SK-N-SH (cell line): Measurements from ENCODE around the gene KLF13. TPM values are rescaled to one million over a fixed set of nuclear protein-coding genes. Genes with fewer than 3 reads are reported as not detected.

Experiments
- CTCF ChIA-PET: fragments of 300-600, 350-600 bp; formaldehyde crosslinking; extraction: SDS; loops from one replicate; lab custom pipeline; 2021; lab: Yijun Ruan, JAX
- POLR2A ChIA-PET: fragments of 350-600 bp; sonication (Branson Sonifier 250); formaldehyde crosslinking; extraction: SDS; loops from one replicate; lab custom pipeline; 2020; ENCODE audit warnings: antibody characterized with exemption, inconsistent platforms; lab: Yijun Ruan, JAX
- DNase-seq: peaks from one replicate; pipeline ENCODE4 v3.0.0; 2012
- H2AFZ ChIP-seq: fragments of 200-600 bp; sonication (generic); 2 replicates; pipeline ENCODE4 v1.8.1; 2016; ENCODE audit warnings: antibody characterized with exemption, mild to moderate bottlenecking, low read depth
- H3F3A ChIP-seq: fragments of 200-600 bp; sonication (generic); replicated peaks from 2 replicates; pipeline ENCODE3; 2016; ENCODE audit warnings: antibody characterized with exemption, mild to moderate bottlenecking; ENCODE audit not compliant: insufficient read depth
- H3K27ac ChIP-seq, 2 experiments: fragments of 200-500 bp in 1 of 2; fragments of 200-600 bp in 1 of 2; sonication (Bioruptor generic) in 1 of 2; sonication (generic), shearing (Covaris generic) in 1 of 2; 2 replicates each; pipeline versions ENCODE4 v1.5.1 to v1.6.1; 2014 to 2016; ENCODE audit warnings: low read depth in 2 of 2, inconsistent platforms in 1 of 2, low read length in 1 of 2, mild to moderate bottlenecking in 1 of 2, mixed read lengths in 1 of 2
- H3K27me3 ChIP-seq: fragments of 200-600 bp; sonication (generic), shearing (Covaris generic); 2 replicates; pipeline ENCODE4 v1.6.1; 2016; ENCODE audit warnings: mixed run types; ENCODE audit not compliant: insufficient read depth
- H3K36me3 ChIP-seq, 2 experiments: fragments of 200-500 bp in 1 of 2; fragments of 200-600 bp in 1 of 2; sonication (Bioruptor generic) in 1 of 2; sonication (generic) in 1 of 2; replicated peaks in 1 of 2; 2 replicates each; pipeline versions ENCODE3 to v1.5.1; 2014 to 2016; ENCODE audit warnings: low read length in 1 of 2, mild to moderate bottlenecking in 1 of 2; ENCODE audit not compliant: insufficient read depth in 2 of 2, control insufficient read depth in 1 of 2
- H3K4me1 ChIP-seq, 2 experiments: fragments of 200-500 bp in 1 of 2; fragments of 200-600 bp in 1 of 2; sonication (Bioruptor generic) in 1 of 2; sonication (generic), shearing (Covaris generic) in 1 of 2; 2 replicates each; pipeline versions ENCODE4 v1.5.1 to v1.6.1; 2014 to 2016; ENCODE audit warnings: low read depth in 1 of 2, low read length in 1 of 2, mixed run types in 1 of 2; ENCODE audit not compliant: insufficient read depth in 2 of 2, control insufficient read depth in 1 of 2
- H3K4me2 ChIP-seq: fragments of 200-600 bp; sonication (generic), shearing (Covaris generic); 2 replicates; pipeline ENCODE4 v1.6.1; 2017; ENCODE audit warnings: mixed run types
- H3K4me3 ChIP-seq, 2 experiments: fragments of 200-500 bp in 1 of 2; fragments of 200-600 bp in 1 of 2; sonication (Bioruptor generic) in 1 of 2; sonication (generic), shearing (Covaris generic) in 1 of 2; 2 replicates each; pipeline versions ENCODE4 v1.5.1 to v1.8.1; 2014 to 2016; ENCODE audit warnings: low read depth in 2 of 2, inconsistent platforms in 1 of 2, low read length in 1 of 2, mild to moderate bottlenecking in 1 of 2, mixed read lengths in 1 of 2, moderate library complexity in 1 of 2
- H3K79me2 ChIP-seq: fragments of 200-600 bp; sonication (generic); 2 replicates; pipeline ENCODE4 v1.8.1; 2017; ENCODE audit warnings: mild to moderate bottlenecking; ENCODE audit not compliant: insufficient read depth
- H3K9ac ChIP-seq: fragments of 200-600 bp; sonication (generic); 2 replicates; pipeline ENCODE4 v1.6.1; 2017; ENCODE audit warnings: mixed run types
- H3K9me2 ChIP-seq: fragments of 200-600 bp; sonication (generic); 2 replicates; pipeline ENCODE4 v1.6.1; 2017; ENCODE audit warnings: mixed run types
- H3K9me3 ChIP-seq: fragments of 200-600 bp; sonication (generic); 2 replicates; pipeline ENCODE4 v1.6.1; 2017; ENCODE audit warnings: mixed run types, mild to moderate bottlenecking, moderate library complexity
- H4K20me1 ChIP-seq: fragments of 200-600 bp; sonication (generic); 2 replicates; pipeline ENCODE4 v1.6.1; 2017; ENCODE audit warnings: mild to moderate bottlenecking, mixed run types; ENCODE audit not compliant: insufficient read depth
- CHD2 ChIP-seq: fragments of 150-350 bp; IDR thresholded peaks from 2 replicates; pipeline ENCODE4 v1.6.1; 2018; ENCODE audit warnings: low read length; ENCODE audit not compliant: partially characterized antibody
- EP300 ChIP-seq, 2 experiments: IDR thresholded peaks; 2 replicates each; pipeline versions ENCODE4 v1.4.0 to v1.6.1; 2012; ENCODE audit warnings: borderline replicate concordance in 1 of 2, low read depth in 1 of 2, low read length in 1 of 2
- EZH2phosphoT487 ChIP-seq: fragments of 200-600 bp; sonication (generic); IDR thresholded peaks from 2 replicates; pipeline ENCODE4 v1.6.1; 2017; ENCODE audit warnings: low read depth, mixed run types, mild to moderate bottlenecking, antibody characterized with exemption, moderate library complexity, borderline replicate concordance
- FOXJ3 ChIP-seq: sonication (generic); formaldehyde crosslinking; IDR thresholded peaks from 2 replicates; pipeline ENCODE4 v1.5.1; 2020; ENCODE audit warnings: mild to moderate bottlenecking, missing genetic modification reagents
- FOXM1 ChIP-seq: IDR thresholded peaks from 2 replicates; pipeline ENCODE4 v1.4.0; 2012; ENCODE audit warnings: low read depth, mild to moderate bottlenecking
- GATA2 ChIP-seq: sonication (generic); formaldehyde crosslinking; IDR thresholded peaks from 2 replicates; pipeline ENCODE4 v1.5.0; 2020; ENCODE audit warnings: mild to moderate bottlenecking, missing genetic modification reagents
- MEF2A ChIP-seq: IDR thresholded peaks from 2 replicates; pipeline ENCODE4 v1.4.0; 2012; ENCODE audit warnings: low read depth, borderline replicate concordance
- MXI1 ChIP-seq: IDR thresholded peaks from 2 replicates; pipeline ENCODE4 v1.6.1; 2012; ENCODE audit warnings: mild to moderate bottlenecking, low read depth, low read length, improper control_type of control experiment
- NFIC ChIP-seq: IDR thresholded peaks from 2 replicates; pipeline ENCODE4 v1.4.0; 2012; ENCODE audit warnings: borderline replicate concordance
- POLR2AphosphoS5 ChIP-seq: IDR thresholded peaks from 2 replicates; pipeline ENCODE4 v1.6.1; 2012; ENCODE audit warnings: low read depth, low read length
- RAD21 ChIP-seq: IDR thresholded peaks from 2 replicates; pipeline ENCODE4 v1.6.1; 2012; ENCODE audit warnings: mild to moderate bottlenecking, low read length
- RCOR1 ChIP-seq: fragments of 150-350 bp; IDR thresholded peaks from 2 replicates; pipeline ENCODE4 v1.6.1; 2017; ENCODE audit warnings: antibody characterized with exemption, low read length
- REST ChIP-seq: IDR thresholded peaks from 2 replicates; pipeline ENCODE4 v1.6.1; 2012; ENCODE audit warnings: mild to moderate bottlenecking, low read depth, low read length, moderate library complexity
- RFX5 ChIP-seq: IDR thresholded peaks from 2 replicates; pipeline ENCODE4 v1.6.1; 2012; ENCODE audit warnings: mild to moderate bottlenecking, improper control_type of control experiment, low read length
- RXRA ChIP-seq: IDR thresholded peaks from 2 replicates; pipeline ENCODE4 v1.4.0; 2012; ENCODE audit warnings: low read depth, mild to moderate bottlenecking, borderline replicate concordance
- SIN3A ChIP-seq: IDR thresholded peaks from 2 replicates; pipeline ENCODE4 v1.6.1; 2012; ENCODE audit warnings: low read depth, mild to moderate bottlenecking, low read length, moderate library complexity, borderline replicate concordance
- TAF1 ChIP-seq: IDR thresholded peaks from 2 replicates; pipeline ENCODE4 v1.6.1; 2012; ENCODE audit warnings: low read depth, mild to moderate bottlenecking, low read length, moderate library complexity, borderline replicate concordance
- TEAD4 ChIP-seq: IDR thresholded peaks from 2 replicates; pipeline ENCODE4 v1.4.0; 2012; ENCODE audit warnings: mild to moderate bottlenecking, borderline replicate concordance; ENCODE audit not compliant: insufficient read depth
- YY1 ChIP-seq: IDR thresholded peaks from 2 replicates; pipeline ENCODE4 v1.4.0; 2012; ENCODE audit warnings: low read depth, mild to moderate bottlenecking
- WGBS: methylation state at CpG from one replicate; pipeline ENCODE4 v1.1.6; 2017; ENCODE audit warnings: low lambda C conversion rate; 5-methylcytosine and 5-hydroxymethylcytosine counted together
- polyA plus RNA-seq, 3 experiments: library from polyadenylated mRNA; depleted of rRNA; stranded (reverse); fragments of >200 nt; gene quantifications; 2 replicates each; pipeline ENCODE4 v1.2.3, GENCODE V29; 2012
- TF ChIP-seq, protein P1 (sequence below): IDR thresholded peaks from 2 replicates; pipeline ENCODE4 v1.4.0; 2012; ENCODE audit warnings: low read depth
- TF ChIP-seq, protein P2 (sequence below): IDR thresholded peaks from 2 replicates; pipeline ENCODE4 v1.4.0; 2012; ENCODE audit warnings: low read depth, borderline replicate concordance

The KLF13 gene
- polyA plus RNA-seq, 1 of the 3 experiments (the other 2 are of a cell fraction): 7.1 TPM

DNA sequence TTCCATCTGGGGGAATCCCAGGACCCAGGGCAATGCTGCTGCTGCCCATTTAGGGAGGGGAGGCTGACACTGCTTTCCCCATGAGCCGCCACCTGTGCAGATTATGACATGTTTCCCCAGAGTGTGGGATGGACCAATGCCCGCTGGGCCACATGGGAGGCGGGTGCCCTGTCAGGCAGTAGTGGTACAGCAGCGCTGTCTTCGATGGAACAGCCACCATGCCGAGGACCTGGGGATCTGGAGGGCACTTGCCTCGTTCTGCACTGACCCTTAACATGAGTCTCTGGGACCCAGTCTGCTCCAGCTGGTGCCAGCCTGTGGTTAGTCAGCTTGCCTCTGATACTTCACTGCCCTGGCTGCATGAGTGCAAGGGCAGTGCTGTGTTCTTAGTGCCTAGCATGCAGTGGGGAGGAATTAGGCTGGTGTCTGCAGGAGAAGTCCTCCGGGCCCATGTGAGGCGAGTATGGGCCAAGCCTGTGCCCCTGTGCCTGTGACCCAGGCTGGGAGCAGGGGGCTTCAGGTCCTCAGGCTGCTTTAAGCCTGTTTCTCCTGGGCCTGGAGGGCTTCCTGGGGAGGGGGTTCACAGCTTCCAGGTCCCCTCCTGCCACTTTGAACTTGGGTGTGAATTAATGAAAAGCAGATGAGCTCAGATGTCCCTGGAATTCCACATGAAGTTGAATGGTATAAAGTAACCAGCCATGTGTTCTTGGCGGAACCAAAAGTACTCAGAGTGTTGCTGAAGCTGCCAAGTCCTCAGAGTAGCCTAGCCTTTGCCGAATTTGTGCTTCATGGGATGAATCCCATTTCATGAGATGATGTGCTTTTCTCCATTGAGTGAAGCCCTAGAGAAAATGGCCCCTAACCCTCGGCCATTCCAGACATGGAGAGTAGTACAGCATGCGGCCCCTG is 22.9 kb downstream of the KLF13 start:
- H3K9me2 ChIP-seq: no peaks in the 10 kb centered on the region
- no peak overlapping the region for H3K9ac ChIP-seq
- no peaks in the 10 kb centered on the region for H3K27me3 ChIP-seq
- POLR2A ChIA-PET: no interaction called here
- peaks cover 23 to 83% of the 10 kb centered on the region in 2 experiments for H3K4me1 ChIP-seq
- H3K27ac ChIP-seq: no peak overlapping the region
- no peak overlapping the region for H3K4me2 ChIP-seq
- no peaks in the 10 kb centered on the region for H3K9me3 ChIP-seq
- no peaks in the 10 kb centered on the region for H3F3A ChIP-seq
- no peaks in the 10 kb centered on the region for H3K36me3 ChIP-seq
- DNase-seq: no peak
- no peak overlapping the region for H3K4me3 ChIP-seq
- CTCF ChIA-PET: interaction anchor here (1.0 to 3.5 kb wide), 4 partner anchors 85 to 141 kb away, joined by 3 to 14 read pairs (median 4); no protein-coding TSS in a partner anchor
- H3K79me2 ChIP-seq: peaks cover 31% of the 10 kb centered on the region
- H2AFZ ChIP-seq: no peak overlapping the region
- TF ChIP-seq, protein P1, sequence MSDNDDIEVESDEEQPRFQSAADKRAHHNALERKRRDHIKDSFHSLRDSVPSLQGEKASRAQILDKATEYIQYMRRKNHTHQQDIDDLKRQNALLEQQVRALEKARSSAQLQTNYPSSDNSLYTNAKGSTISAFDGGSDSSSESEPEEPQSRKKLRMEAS: no peak
- TF ChIP-seq, protein P2, sequence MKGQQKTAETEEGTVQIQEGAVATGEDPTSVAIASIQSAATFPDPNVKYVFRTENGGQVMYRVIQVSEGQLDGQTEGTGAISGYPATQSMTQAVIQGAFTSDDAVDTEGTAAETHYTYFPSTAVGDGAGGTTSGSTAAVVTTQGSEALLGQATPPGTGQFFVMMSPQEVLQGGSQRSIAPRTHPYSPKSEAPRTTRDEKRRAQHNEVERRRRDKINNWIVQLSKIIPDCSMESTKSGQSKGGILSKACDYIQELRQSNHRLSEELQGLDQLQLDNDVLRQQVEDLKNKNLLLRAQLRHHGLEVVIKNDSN: no peak
- TF ChIP-seq POLR2AphosphoS5 (no peak), FOXM1 (no peak), TAF1 (no peak), NFIC (no peak), RAD21 (no peak), MXI1 (no peak), SIN3A (no peak), RXRA (no peak), TEAD4 (no peak), RFX5 (no peak), FOXJ3 (CRISPR knock-in tag) (no peak), RCOR1 (no peak), MEF2A (no peak), EZH2phosphoT487 (no peak), EP300 (IDR thresholded peaks at IDR 0.05; ENCODE audit: borderline replicate concordance in 1 of 2, low read depth in 1 of 2, low read length in 1 of 2) (no peak)
- H4K20me1 ChIP-seq: peaks cover 28% of the 10 kb centered on the region; the same call in 1 of the 2 replicates
- WGBS: 89% methylated on average over 8 of the region's 13 CpGs

DNA sequence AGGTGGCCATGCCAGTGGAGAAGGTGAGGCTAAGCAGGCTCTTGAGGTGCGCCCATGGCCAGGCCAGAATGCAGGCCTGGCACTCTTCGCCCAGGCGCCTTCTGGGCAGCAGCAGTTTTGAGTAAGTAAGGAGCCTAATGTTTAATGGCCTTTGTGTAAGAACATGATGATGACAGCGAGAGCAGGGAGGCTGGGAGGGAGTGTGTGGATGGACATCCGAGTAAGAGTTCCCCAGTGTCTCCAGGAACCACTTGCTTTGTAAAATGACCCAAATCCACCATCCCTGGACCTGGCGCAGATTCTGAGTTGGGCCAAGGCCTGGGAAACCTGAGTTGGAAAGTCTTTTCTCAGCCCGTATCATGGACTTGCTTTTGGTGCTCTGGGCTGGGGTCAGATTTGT is 24.1 kb downstream of the KLF13 start:
- WGBS: 97% methylated on average over 7 of the region's 7 CpGs
- H3K27ac ChIP-seq: no peak overlapping the region; a peak in 1 of 4 replicates
- no peaks in the 10 kb centered on the region for H3K9me3 ChIP-seq
- peaks cover 15% of the 10 kb centered on the region; the same call in 1 of the 2 replicates for H4K20me1 ChIP-seq
- H3K9me2 ChIP-seq: no peaks in the 10 kb centered on the region
- H3K36me3 ChIP-seq: no peaks in the 10 kb centered on the region
- H3K4me2 ChIP-seq: no peak overlapping the region
- CTCF ChIA-PET: interaction anchor here (1.0 to 3.5 kb wide), 3 partner anchors 84 to 138 kb away, joined by 3 to 14 read pairs (median 5); no protein-coding TSS in a partner anchor
- no peaks in the 10 kb centered on the region for H3F3A ChIP-seq
- peaks cover 30% of the 10 kb centered on the region for H3K79me2 ChIP-seq
- H3K27me3 ChIP-seq: no peaks in the 10 kb centered on the region
- H3K9ac ChIP-seq: no peak overlapping the region
- POLR2A ChIA-PET: no interaction called here
- H3K4me1 ChIP-seq: peaks cover 24 to 83% of the 10 kb centered on the region in 2 experiments
- H2AFZ ChIP-seq: no peak overlapping the region
- DNase-seq: no peak
- H3K4me3 ChIP-seq: no peak overlapping the region
- TF ChIP-seq SIN3A (no peak), RXRA (no peak), TAF1 (no peak), RCOR1 (no peak), GATA2 (CRISPR knock-in tag) (no peak), MXI1 (no peak), REST (no peak), RAD21 (no peak), TEAD4 (no peak), POLR2AphosphoS5 (no peak), YY1 (no peak), CHD2 (no peak), FOXM1 (no peak)
- TF ChIP-seq, protein P1: no peak
